Tibial nerve (tissue), 3 donors: ENCODE data around the gene NT5C3A.

ENCODE experiments used
- CTCF ChIP-seq, 5 experiments: fragments of 200-600 bp in 3 of 5; fragments of 450-650 bp in 2 of 5; sonication (generic) in 3 of 5; IDR thresholded peaks; one replicate each; pipeline ENCODE4 v1.5.1; 2016 to 2019; ENCODE audit warnings: antibody characterized with exemption in 5 of 5, mild to moderate bottlenecking in 3 of 5, moderate library complexity in 2 of 5
- POLR2A ChIP-seq, 2 donors: fragments of 450-650 bp; IDR thresholded peaks; one replicate each; pipeline ENCODE4 v1.6.1; 2017; ENCODE audit warnings: antibody characterized with exemption in 2 of 2, mild to moderate bottlenecking in 2 of 2, moderate library complexity in 2 of 2

- no peak for TF ChIP-seq POLR2A (IDR thresholded peaks at IDR 0.05)
- no peak for TF ChIP-seq CTCF (IDR thresholded peaks at IDR 0.05)
Measured at GRCh38 chr7:33089142-33089541, 26.6 kb upstream of the NT5C3A start.
